Psoas muscle (tissue), 7 donors: ENCODE results near the gene OR9G1. TPM values are rescaled to one million over a fixed set of nuclear protein-coding genes. Genes with fewer than 3 reads are reported as not detected.

ENCODE experiments used
- polyA plus RNA-seq, 3 donors: library from polyadenylated mRNA; stranded (reverse); fragments of 200-250 nt; gene quantifications; one replicate each; pipeline ENCODE4 v1.2.3, GENCODE V29; 2013
- total RNA-seq, 4 donors: library from RNA; stranded (reverse); fragmentation: NEBNext Ultra II Directional in 2 of 4; extraction: Animal tissue kit (Norgen Biotek cat#: 25700) in 2 of 4; gene quantifications; one replicate each; pipeline versions ENCODE4 v1.2.1 to v1.2.4, GENCODE V29; 2021 to 2023
- donor health status: healthy with polysubstance abuse.
- donor health status: DM: no; HTN: no; CAD: no; lungs with moderate emphysema.
- donor health status: Bipolar disorder and iron deficiency.
- donor health status: healthy.
- donor health status: DM: no; HTN: no; CAD: no.
- donor health status: DM: no; HTN: no; CAD: no.
- donor health status: DM: yes; HTN: yes; CAD: no.

OR9G1 gene
- total and polyA plus RNA-seq, 7 donors = not detected

Other genes with a start within 250 kb of the OR9G1 start
- not detected for gene OR5M3, start 225.7 kb upstream of the OR9G1 start, total RNA-seq
- gene OR5M3, start 225.7 kb upstream of the OR9G1 start, polyA plus RNA-seq = not detected
- gene OR5M8, start 207.7 kb upstream of the OR9G1 start, total RNA-seq = not detected
- gene OR5M8, start 207.7 kb upstream of the OR9G1 start, polyA plus RNA-seq = not detected
- gene OR5M11, start 155.8 kb upstream of the OR9G1 start, total RNA-seq = not detected
- gene OR5M11, start 155.8 kb upstream of the OR9G1 start, polyA plus RNA-seq = not detected
- gene OR5M10, start 121.4 kb upstream of the OR9G1 start, total RNA-seq = not detected
- not detected for gene OR5M10, start 121.4 kb upstream of the OR9G1 start, polyA plus RNA-seq
- not detected for gene OR5M1, start 84.2 kb upstream of the OR9G1 start, total RNA-seq
- gene OR5M1, start 84.2 kb upstream of the OR9G1 start, polyA plus RNA-seq = not detected
- not detected for gene OR5AP2, start 56.7 kb upstream of the OR9G1 start, total RNA-seq
- gene OR5AP2, start 56.7 kb upstream of the OR9G1 start, polyA plus RNA-seq = not detected
- gene OR5AR1, start 35.4 kb upstream of the OR9G1 start, total RNA-seq = not detected
- not detected for gene OR5AR1, start 35.4 kb upstream of the OR9G1 start, polyA plus RNA-seq
- not detected for gene OR9G4, start 49.6 kb downstream of the OR9G1 start, total RNA-seq
- gene OR9G4, start 49.6 kb downstream of the OR9G1 start, polyA plus RNA-seq = not detected